GM19240 (cell line): ENCODE data around the gene TEX22.
A peak's percentile ranks its signal among the peaks of the same experiment; 100 is the strongest.

Source experiments
- DNase-seq: peaks from one replicate; pipeline ENCODE4 v3.0.0; 2011; ENCODE audit warnings: low spot score; ENCODE audit not compliant: insufficient read length

Gene TEX22

DNA sequence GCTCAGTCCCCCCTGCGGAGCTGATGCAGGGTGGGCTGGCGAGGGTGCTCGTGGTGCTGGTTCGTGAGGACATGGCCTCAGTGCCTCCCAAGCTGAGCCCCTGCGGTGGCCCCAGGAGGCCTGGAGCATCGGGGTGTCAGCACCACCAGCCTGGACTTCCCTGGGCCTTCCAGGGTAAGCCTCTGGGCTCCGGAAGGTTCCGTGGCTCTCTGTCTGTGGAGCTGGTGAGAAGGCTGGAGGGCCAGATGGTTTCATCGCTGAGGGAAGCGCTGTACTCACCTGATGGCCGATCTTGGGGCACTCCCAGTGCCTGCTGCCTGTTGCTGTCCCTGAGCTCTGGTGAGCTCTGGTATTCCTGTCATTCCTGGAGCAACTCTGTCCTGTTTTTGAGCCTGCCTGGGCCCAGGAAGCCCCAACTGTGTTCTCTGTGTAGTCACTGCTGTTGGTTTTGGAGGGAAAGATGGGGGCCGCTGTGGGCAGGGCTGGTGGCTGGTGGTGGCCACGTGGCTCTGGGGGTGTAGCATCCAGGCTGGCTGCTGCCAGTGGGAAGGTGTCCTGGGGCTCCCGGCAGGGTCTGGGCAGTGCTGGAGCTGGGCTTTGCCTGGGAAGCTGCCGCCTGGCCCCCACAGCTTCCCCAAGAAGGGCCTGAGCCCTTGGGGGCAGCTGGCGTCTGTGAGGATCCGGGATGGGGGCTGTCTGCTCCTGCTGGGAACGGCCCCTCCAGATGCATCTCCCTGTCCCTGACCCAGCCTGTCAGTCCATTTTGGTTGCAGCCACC is 39.6 kb downstream of the TEX22 start:
- no peak for DNase-seq

DNA sequence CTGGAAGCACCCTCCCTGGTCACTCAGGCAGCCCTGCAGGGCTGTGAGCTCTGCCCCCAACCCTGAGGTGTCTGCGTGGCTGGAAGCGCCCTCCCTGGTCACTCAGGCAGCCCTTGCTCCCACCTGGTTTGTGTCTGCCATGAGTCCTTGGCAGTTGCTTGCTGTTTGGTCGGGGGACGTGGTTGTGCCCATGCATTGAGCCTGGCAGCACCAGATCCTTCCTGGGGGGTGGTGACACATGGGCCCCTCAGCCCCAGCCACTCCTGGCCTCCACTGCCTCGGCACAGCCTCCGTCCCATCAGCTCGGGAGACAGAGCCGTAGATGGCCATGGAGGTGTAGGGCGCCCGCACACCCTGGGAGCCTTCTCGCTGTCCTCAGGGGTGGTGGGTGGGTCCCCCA is 40.8 kb downstream of the TEX22 start:
- DNase-seq, result no peak

DNA sequence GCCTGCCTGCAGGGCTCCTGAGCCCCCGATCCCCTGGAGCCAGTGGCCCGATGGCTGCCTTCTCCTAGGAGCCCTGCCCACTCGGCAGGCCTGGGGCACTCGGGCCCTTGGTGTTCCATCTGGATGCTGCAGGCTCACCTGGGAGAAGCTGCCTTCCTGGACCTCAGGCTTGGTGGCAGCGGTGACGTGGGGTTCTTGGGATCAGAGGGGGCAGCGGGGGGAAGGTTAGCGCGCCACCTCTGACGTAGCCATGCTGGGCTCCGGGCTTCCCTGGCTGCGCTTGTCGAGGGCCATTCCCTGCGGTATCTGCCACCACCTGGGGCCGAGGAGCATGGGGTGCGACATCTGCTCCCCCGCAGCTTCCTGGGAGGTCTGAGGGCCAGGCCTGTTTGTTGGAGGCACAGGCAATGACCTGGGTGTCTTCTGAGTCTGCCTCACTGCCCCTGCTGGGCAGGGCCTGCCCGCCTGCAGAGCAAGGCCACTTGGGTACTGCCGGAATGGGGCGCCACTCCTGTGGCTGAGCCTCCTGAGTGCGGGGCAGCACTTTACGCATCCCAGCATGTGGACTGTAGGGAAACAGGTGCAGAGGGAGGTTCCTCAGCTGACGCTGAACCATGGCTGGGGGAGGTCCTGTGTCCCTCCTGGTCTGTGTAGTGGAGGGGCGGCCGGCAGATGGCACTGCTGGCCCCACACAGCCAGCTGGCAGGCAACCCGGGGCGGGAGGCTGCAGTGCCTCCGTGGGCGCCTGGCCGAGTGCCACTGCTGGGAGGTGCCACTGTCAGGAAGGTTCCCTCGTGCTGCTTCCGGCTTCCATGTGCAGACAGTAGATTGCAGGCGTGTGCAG is 41.6 kb downstream of the TEX22 start:
- DNase-seq, result no peak

DNA sequence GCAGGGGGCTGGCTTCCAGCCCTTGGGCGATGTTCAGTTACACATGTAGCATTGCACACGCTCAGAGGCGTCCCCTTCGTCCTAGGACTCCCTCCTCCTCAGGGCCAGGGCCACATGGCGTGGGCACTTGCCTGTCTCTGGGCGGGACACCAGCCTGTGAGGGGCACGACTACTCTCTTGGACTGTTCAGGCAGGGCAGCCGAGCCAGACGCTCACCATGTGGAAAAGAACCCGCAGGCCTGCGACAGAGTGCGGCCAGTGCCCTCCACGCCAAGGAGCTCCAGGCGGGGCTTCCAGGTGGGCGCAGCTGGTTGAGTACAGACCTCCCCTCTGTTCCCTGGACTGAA is 42.2 kb downstream of the TEX22 start:
- DNase-seq, result no peak

- DNase-seq, result no peak
Observed at GRCh38 chr14:105440992-105441391, 42.7 kb downstream of the TEX22 start.

DNA sequence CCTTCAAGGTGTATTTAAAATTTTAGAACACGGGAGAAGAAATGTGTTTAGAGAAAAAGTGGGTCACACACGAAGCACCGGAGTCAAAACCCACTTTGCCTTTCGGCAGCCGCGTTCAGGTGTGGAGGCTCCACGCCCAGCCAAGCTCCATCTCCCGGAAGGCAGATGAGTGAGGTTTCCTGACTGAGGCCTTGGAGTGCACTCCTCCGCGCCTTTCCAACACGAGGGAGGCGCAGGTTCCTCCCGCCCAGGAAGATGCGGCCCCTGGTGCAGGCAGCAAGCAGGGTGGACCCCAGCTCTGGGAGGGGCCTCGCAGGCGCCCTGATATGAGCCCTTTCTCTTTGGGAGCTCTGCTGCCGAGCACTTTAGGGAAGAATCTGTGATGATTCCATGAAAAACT is 43.8 kb downstream of the TEX22 start:
- no peak for DNase-seq

DNA sequence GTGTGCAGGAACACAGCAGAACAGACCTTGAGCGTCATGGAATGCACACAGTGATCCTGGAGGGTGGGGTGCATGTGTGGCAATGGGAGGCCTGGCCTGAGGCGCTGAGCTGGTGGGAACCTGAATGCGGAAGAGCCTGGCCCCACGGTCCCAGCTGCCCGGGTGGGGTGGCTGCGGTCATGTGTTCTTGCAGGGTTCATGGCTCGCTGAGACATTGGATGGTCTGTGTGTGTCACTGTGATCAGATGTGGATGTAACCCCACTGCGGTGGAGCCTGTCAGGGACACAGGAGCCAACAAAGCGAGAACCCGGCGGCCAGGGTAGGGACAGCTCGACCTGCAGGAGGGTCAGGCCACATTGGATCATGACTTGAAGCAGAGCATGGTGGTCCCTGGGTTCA is 44.5 kb downstream of the TEX22 start:
- DNase-seq, result no peak

- DNase-seq, result no peak
Observed at GRCh38 chr14:105444859-105445258, 46.5 kb downstream of the TEX22 start.

GRCh38 chr14:105445290-105445689 is 47.0 kb downstream of the TEX22 start:
- no peak for DNase-seq

DNA sequence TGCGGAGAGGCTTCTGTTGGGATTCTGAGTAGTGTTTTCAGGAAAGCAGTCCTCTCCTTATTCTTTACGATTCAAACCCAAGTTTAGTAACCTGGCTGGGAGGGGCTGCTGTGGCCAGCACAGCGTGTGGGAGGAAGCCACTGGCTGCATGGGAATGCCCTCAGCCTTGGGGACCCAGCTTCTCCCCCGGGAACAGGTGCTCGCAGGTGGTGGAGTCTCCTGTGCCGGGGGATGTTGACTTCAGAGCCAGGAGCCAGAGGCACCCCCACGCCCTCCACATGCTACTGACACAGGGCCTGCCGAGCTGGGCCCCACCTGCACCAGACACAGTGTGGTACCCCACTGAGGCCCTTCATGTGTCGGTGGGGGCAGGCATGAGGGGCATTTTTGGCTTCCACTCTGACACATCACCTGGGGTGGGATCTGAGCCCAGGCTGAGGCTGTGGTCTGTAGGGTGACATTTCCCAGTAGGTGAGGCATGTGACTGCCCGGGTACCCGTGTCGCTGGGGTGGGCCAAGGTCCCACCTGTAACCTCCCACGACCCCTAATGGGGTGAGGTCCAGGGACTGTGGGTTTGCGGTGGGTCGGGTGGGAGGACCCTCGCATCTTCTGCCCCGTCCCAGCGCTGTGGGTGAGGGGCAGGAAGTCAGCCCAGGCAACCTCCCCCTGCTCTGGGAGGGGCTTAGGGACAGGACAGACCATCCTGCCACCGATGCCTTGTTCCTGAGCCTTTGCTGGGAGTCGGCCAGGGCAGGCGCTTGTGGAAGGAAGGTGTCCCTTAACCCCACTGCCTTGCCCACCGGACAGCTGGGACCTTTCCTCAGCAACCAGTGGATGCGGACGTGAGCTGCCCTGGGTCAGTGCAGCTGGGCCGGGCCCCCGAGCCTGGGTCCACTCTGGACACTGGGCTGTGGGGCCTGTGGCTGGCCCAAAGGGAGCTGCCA is 47.8 kb downstream of the TEX22 start:
- DNase-seq, result no peak

- no peak for DNase-seq
Observed at GRCh38 chr14:105446971-105447370, 48.6 kb downstream of the TEX22 start.

- no peak for DNase-seq
Observed at GRCh38 chr14:105447651-105448640, 49.6 kb downstream of the TEX22 start.

GRCh38 chr14:105448706-105449111 is 50.4 kb downstream of the TEX22 start:
- DNase-seq, result peak; percentile 83

GRCh38 chr14:105449276-105450122 is 51.2 kb downstream of the TEX22 start:
- DNase-seq, result no peak

GRCh38 chr14:105450123-105450505 is 51.8 kb downstream of the TEX22 start:
- no peak for DNase-seq

DNA sequence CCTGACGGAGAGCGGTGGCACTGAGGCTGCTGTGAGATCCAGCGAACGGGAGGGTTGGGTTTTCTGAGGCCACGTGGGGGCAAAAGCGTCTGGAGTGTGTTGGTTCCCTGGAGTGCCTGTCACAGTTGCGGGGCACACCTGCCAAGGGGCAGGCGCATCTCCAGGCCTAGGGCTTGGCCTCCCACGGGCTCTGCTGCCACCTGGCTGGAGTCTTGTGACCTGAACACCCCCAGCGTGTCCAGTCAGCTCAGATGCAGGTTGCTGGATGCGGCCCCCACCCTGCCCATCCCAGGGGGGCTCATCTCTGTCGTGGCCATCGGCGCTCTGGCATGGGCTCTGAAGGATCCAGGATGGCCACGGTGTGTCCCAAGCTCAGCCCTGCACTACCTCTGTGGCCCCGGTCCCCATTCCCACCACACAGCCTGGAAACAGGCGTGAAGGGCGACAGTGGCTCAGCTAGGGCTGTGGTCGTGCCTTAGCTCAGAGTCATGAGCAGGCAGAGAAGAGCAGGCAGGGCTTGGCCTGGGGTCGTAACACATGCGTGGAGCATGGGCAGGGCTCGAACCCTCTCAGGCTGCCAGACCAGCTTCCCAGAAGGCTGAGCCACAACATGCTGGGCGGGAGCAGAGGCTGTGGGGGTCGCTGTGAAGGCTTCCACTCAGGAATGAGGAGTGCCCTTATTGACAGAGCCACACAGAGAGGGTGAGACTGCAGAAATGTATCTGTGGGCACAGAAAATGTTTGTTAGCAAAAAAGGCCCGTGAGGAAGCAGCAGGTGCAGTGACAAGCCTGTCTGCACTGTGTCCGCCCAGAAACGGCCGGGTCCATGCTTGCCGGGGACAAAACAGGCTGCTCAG is 52.8 kb downstream of the TEX22 start:
- no peak for DNase-seq

GRCh38 chr14:105452963-105453362 is 54.6 kb downstream of the TEX22 start:
- no peak for DNase-seq

- no peak for DNase-seq
Observed at GRCh38 chr14:105453847-105454246, 55.5 kb downstream of the TEX22 start.
